H7 (cell line): Measurements from ENCODE around the gene CHMP6. TPM values are rescaled to one million over a fixed set of nuclear protein-coding genes. Genes with fewer than 3 reads are reported as not detected.
A peak's percentile ranks its signal among the peaks of the same experiment; 100 is the strongest.

Experiments used
- DNase-seq: peaks from one replicate; pipeline ENCODE4 v3.0.0; 2012
- H3K27me3 ChIP-seq: 2 replicates; pipeline ENCODE4 v1.6.0; 2011; ENCODE audit warnings: mild to moderate bottlenecking, low read length; ENCODE audit not compliant: control insufficient read depth, insufficient read depth
- H3K36me3 ChIP-seq: replicated peaks from 2 replicates; pipeline ENCODE4 v1.5.1; 2011; ENCODE audit warnings: low read length; ENCODE audit not compliant: control insufficient read depth, insufficient read depth
- H3K4me3 ChIP-seq: 2 replicates; pipeline ENCODE4 v1.5.1; 2011; ENCODE audit warnings: low read depth, mild to moderate bottlenecking, control low read depth, low read length, moderate library complexity; ENCODE audit not compliant: insufficient read depth
- total RNA-seq: library from RNA; depleted of rRNA; stranded (reverse); fragments of >200 nt; shearing (Covaris generic); gene quantifications from 2 replicates; pipeline ENCODE4 v1.2.3, GENCODE V29; 2014

Gene CHMP6
- total RNA-seq, 1 experiment from 2014 or later, result 15.0 TPM

DNA sequence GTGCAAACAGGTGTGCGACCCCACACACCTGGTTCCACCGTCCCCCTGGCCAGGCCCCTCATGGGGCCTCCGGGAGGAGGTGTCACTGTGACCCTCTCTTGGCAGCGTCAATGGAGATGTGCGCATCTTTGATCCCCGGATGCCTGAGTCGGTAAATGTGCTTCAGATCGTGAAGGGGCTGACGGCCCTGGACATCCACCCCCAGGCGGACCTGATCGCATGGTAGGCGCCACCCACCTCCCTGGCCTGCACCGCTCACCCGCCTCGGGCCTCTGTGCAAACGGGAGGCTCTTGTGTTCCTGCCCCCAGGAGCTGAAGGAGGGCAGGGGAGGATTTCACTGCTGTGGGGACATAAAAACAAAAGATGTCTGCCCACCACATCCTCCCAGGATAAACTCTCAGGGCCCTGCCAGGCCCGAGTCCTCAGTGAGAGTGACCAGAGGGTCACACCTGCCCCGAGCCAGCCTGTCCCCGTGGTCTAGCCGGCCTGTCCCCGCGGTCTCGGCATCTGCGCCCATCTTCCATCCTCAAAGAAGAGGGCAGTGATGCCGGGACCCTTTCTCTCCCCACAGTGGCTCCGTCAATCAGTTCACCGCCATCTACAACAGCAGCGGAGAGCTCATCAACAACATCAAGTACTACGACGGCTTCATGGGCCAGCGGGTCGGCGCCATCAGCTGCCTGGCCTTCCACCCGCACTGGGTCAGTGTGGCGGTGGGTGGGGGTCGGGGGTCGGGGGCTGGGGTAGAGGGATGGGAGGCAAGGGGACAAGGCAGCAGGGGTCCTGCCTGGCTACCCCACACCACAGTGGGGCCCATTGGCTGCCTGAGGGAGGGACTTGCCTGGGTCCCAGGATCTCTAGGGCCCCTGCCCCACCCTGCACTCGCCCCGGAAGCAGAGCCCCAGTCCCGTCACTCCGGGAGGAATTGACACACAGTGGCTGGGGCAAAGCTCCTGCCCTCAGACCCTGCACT, 29.0 kb upstream of the CHMP6 start:
- no peak overlapping the region for H3K4me3 ChIP-seq
- no peaks in the 10 kb centered on the region for H3K27me3 ChIP-seq
- no peaks in the 10 kb centered on the region for H3K36me3 ChIP-seq
- no peak for DNase-seq

DNA sequence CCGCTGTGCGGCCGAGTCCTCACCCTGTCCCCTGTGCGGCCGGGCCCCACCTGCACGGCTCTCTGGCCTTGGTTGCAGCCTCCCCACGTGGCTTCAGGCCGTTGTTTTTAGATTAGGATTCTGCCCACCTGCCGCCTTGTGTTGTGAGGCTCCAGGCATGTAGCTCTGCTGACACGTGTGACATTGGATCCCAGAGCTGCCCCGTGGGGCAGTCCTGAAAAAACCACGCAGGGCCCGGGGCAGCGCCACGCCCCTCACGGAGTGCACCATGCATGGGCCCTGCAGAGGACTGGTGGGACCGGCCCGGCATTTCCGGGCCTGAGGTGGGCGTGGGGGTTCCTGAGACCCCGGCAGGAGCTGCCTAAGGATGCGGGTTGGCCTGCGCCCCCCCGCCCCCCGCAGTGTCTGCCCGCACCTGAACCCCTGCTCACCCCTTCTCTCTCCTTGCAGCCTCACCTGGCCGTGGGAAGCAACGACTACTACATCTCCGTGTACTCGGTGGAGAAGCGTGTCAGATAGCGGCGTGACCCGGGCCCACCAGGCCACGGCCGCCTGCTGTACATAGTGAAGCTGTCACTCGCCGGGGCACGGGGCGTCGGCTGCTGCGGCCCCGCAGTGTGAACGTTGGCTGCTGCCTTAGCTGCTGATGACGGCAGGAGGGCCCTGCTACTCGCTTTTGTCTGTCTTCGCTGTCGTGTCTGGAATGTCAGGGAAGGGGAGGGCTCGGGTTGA, 27.7 kb upstream of the CHMP6 start:
- no peak overlapping the region for H3K4me3 ChIP-seq
- peak; percentile 86 for DNase-seq

DNA sequence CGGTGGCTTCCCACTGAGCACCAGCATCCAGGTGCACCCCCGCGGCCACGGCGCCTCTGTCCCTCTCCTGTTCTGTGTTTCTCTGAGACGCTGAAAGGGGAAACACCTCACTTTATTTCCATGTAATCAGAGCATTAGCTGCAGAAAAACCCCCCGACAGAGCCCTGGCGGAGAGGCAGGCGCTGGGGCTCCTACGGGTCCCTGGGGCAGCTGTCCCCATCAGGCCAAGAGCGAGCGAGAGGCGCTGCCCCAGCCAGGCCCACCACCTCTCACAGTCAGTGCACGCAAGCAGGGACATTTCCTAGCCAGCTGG, 27.1 kb upstream of the CHMP6 start:
- no peaks in the 10 kb centered on the region for H3K27me3 ChIP-seq
- no peaks in the 10 kb centered on the region for H3K36me3 ChIP-seq
- DNase-seq, result no peak
- H3K4me3 ChIP-seq, result no peak overlapping the region

More for the DNA sequence above, 27.7 kb upstream of the CHMP6 start:
- H3K36me3 ChIP-seq, result no peaks in the 10 kb centered on the region
- H3K27me3 ChIP-seq, result no peaks in the 10 kb centered on the region

DNA sequence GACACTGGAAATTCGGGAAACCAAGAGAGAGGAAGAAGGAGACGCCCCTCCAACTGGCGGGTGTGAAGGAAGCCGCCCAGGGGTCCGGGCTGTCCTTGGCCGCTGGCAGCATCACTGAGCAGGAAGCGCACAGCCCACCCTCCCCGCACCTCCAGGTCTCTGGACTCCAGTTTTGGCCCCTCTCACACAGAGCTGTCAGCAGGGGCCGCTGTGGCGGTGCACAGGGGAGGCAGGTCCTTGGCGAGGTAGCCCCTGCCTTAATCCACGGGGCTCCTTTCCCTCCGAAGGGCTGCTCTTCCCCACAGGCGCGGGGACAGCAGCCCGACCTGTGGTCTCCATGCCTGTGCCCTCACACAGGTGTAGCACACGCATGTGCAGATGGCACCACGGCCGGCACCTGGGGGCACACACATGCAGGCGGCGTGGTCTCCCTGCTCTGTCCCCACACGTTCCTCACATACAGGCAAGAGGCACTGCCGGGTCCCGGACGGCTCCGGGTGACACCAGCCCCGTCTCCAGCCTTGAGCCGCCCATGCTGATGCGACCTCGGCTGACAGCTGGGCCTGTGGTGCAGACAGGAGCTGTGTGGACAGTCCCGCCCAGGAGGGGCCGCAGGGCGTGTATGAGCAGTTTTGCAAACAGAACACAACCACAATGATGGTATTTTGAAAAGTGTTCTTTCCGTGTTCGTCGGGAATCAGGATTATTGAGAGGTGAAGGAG, 26.6 kb upstream of the CHMP6 start:
- no peaks in the 10 kb centered on the region for H3K36me3 ChIP-seq
- H3K4me3 ChIP-seq, result no peak overlapping the region
- no peaks in the 10 kb centered on the region for H3K27me3 ChIP-seq
- peak; percentile 74 for DNase-seq

DNA sequence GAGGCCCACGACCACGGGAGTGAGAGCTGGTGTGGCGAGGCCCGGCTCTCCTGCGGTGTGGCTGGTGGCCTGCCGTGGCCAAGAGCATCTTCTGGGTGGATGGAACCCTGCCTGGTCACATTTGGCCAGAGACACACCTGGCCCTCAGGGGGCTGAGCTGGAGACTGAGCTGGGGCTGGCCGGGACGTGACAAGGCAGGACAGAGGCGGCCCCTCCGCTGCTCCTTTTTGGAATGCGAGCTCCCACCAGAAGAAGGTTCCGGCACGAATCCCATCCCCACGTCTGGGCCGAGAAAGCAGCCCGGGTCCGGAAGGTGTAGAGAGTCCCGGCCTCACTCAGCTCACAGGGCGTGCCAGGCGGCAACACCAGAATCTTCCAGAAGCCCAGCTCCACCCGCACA, 26.0 kb upstream of the CHMP6 start:
- no peaks in the 10 kb centered on the region for H3K36me3 ChIP-seq
- no peak for DNase-seq
- H3K4me3 ChIP-seq, result no peak overlapping the region
- no peaks in the 10 kb centered on the region for H3K27me3 ChIP-seq

DNA sequence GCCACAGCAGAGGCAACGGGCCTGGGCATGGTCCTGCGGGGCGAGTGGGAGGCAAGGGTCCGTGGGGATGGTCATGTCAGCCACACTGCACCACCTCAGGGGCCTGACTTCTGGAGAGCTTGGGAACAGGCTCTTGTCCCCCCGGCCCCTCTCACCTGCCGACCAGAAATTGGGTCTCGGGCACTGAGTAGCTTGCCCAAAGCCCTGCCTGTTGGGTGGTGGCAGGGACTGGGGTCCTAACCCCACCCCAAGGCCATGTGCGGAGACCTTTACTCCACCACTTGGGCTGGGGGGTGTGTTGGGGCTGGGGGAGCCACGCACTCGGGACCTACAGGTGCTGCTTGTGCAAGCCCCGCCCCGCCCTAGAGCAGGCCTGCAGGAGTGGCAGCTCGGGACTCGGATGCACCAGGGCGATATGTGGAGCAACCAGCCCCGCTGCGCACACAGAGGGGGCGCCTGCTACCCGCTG, 24.2 kb upstream of the CHMP6 start:
- peak; percentile 73 for DNase-seq
- H3K4me3 ChIP-seq, result no peak overlapping the region
- no peaks in the 10 kb centered on the region for H3K27me3 ChIP-seq
- H3K36me3 ChIP-seq, result no peaks in the 10 kb centered on the region

DNA sequence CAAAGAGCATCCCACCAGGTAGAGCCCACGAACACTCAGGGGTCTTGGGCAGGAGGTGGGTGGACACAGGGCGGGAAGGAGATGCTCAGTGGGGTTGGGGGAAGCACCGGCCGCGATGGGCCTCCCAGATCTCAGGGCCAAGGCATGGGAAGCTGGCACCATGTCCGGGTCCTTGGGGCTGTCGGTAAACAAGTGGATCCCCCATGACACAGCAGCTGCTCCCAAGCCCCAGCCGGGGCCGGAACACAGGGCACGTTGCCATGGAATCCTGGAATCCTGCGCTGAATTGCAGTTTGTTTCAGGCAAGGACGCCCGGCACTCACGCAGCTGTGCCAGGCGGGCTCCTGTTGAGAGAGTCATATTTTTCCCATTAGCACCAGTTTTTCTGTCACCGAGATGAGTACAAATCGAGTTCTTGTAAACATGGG, 23.0 kb upstream of the CHMP6 start:
- peak; percentile 72 for DNase-seq
- Histone ChIP-seq H3K27me3 (no peaks in the 10 kb centered on the region), H3K4me3 (no peak overlapping the region), H3K36me3 (no peaks in the 10 kb centered on the region)

DNA sequence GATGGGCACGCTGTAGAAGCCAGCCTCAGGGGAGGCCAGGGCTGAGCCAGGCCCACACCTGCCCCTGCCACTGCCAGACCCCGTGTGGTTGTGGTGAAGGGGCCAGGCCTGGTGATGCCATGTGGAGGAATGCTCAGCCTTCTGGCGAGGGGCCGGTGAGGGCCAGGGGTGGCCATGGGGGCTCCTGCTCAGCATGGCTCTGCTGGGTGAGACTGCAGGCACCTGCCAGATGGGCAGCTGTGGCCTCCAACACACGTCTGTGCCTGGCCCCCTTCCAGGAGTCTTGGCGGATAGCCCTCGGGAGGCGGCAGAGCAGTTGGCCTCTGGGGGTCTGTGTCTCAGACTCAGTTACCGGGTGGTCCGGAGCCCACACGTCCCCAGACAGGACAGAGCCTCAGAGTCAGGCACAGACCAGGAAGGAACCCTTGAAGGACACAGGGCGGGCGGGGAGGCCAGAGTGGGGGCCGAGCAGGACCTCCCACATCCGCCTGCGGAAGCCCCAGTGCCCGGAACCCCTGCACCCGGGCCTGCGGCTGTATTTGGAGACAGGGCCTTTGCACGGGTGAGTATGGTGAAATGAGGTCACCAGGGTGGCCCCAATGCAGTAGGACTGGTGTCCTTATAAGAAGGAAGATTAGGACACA, 22.5 kb upstream of the CHMP6 start:
- Histone ChIP-seq H3K36me3 (no peaks in the 10 kb centered on the region), H3K4me3 (no peak overlapping the region), H3K27me3 (no peaks in the 10 kb centered on the region)
- peak; percentile 67 for DNase-seq

DNA sequence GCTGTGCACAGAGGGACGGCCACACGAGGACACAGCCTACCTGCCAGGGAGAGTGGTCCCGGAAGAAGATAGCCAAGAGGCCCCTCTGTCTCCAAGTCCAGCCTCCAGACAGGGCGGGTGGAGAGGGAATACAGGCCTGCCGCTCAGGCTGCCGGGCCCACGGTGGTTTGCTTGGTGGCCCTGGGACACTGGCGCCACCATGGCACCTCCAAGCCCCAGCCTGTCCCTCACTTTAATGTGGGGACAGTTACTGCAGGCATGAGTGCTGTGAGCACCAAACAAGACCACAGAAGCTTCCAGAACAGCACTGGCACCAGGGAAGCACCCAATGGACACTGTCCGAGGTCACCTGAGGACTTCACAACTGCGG, 22.0 kb upstream of the CHMP6 start:
- Histone ChIP-seq H3K4me3 (no peak overlapping the region), H3K36me3 (no peaks in the 10 kb centered on the region)
- no peak for DNase-seq

DNA sequence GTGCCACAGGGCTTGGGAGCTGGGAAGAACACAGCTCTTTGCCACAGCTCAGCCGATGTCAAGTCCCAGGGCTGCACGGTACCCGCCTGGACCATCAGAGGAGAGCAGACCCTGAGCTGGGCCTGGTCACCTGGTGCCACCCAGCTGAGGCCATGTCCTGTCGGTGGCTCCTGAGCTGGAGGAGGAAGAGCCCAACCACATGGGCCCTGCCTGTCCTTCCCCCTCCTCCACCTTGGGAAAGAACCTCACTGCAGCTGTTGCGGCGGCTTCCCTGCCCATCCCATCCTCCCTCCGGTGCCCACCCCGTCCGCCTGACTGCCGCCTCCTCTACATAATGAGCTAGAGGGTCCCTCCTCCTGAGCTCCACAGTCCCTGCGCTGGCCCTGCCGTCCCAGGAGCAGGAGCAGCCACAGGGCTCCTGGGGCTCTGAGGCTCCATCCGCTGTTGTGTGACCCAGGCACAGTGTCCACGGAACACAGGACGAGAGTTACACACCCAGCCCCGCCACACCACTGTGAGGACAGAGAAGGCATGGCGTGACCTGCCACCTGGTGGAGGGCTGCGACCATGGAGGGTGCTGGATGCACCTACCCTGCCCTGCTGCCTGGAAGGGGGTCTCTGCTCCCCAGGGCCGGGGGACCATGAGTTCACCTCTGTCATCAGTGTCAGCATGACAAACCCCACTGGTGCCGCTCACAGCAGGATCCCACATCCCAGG, 21.4 kb upstream of the CHMP6 start:
- no peak overlapping the region for H3K4me3 ChIP-seq
- DNase-seq, result peak; percentile 89
- H3K27me3 ChIP-seq, result no peaks in the 10 kb centered on the region
- H3K36me3 ChIP-seq, result no peaks in the 10 kb centered on the region

More for the DNA sequence above, 22.0 kb upstream of the CHMP6 start:
- H3K27me3 ChIP-seq, result no peaks in the 10 kb centered on the region

DNA sequence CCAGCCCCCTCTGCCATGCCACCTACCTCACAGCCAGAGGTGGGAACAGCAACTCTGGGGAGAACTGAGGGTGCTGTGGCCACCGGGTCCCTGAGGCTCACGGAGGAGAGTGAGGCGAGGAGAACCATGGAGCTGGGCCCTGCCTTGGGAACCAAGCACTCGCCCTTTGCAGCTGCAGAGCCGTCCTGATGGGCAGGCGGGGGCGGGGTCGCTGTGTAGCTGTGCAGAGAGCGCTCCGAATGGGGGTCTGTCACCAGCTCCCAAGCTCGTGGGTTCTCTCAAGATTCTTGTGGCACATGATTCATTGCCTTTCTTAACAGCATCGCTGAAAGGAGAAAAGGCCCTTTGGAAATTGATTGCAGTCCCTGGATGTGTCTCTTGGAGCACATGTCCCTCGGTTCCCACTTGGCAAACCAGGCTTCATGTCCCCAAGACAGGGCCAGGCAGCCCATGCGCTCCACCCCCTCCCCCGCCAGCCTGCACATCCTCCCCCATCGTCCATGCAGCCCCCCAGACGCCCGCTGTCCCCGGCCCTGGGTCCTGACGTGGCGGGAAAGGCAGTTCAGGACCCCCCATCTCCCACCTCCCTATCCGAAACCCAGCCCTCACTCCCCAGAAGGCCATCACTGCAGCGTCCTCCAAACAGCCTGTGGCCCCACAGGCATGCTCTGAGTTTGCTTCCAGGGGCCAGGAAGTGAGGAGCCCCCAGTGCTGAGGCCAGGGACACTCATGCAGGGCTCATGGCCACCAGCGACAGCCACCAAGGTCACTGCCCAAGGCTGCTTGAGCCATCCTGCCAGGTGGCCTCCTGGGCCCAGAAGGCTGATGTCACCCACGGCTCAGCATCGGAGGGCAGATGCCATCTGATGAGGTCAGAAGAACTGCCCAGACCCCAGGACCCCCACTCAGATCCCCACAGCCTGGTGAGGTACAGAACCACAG, 20.6 kb upstream of the CHMP6 start:
- no peak overlapping the region for H3K4me3 ChIP-seq
- H3K27me3 ChIP-seq, result no peaks in the 10 kb centered on the region
- DNase-seq, result peak; percentile 75
- no peaks in the 10 kb centered on the region for H3K36me3 ChIP-seq

DNA sequence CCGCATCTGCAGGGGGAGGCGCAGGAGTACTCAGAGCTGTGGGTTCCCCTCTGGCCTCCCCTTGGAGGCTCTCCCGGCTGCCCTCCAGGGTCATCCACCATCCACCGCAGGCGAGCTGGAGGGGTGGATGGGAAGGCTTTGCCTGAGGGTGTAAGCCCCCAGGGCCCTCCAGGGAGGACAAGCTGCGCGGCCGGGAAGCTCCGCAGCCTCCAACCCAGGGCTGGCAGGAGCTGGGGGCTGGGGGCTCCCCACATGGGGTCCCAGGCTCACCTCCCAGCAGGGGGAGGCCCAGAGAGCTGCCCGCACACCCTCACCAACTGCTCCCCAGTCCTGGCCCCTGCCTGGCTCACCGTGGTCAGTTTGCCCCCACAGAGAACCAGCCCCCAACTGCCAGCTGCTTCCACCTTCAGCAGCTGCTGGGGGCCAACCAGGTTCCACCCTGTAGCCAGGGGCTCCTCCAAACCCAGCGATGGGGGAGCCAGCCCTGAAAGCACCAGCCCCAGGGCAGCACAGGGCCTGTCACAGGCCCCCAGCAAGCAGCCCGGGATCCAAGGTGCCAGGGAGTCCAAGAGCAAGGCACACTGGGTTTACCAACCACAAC, 19.8 kb upstream of the CHMP6 start:
- H3K27me3 ChIP-seq, result no peaks in the 10 kb centered on the region
- no peak for DNase-seq
- H3K36me3 ChIP-seq, result no peaks in the 10 kb centered on the region
- no peak overlapping the region for H3K4me3 ChIP-seq
